ENCODE results near the gene ADAMTS2. TPM values are rescaled to one million over a fixed set of nuclear protein-coding genes. Genes with fewer than 3 reads are reported as not detected.

ADAMTS2 gene
- total RNA-seq, 1 experiment from 2014 or later, result not detected

GRCh38 chr5:179169836-179170235 is 175.4 kb downstream of the ADAMTS2 start:
- H3K36me3 Mint-ChIP-seq (ENCODE audit: insufficient read depth, unreplicated experiment), result no peaks in the 10 kb centered on the region
- TF ChIP-seq CTCF (IDR thresholded peaks at IDR 0.05; ENCODE audit: unreplicated experiment), result no peak
- H3K27me3 Mint-ChIP-seq (ENCODE audit: unreplicated experiment), result no peaks in the 10 kb centered on the region
- intact Hi-C loops (cut with micrococcal nuclease; ENCODE audit: unreplicated experiment), result no loop called here
- DNase-seq, result no peak
- H3K4me1 Mint-ChIP-seq (ENCODE audit: low read depth, unreplicated experiment), result no peaks in the 10 kb centered on the region
- peaks cover 3% of the 10 kb centered on the region for H3K9me3 Mint-ChIP-seq (ENCODE audit: low read depth, unreplicated experiment)
- CTCF ChIA-PET, result no interaction called here
- no peak overlapping the region for H3K27ac Mint-ChIP-seq (ENCODE audit: unreplicated experiment)
- BruUV-seq (replicated peaks), result no TSS peak
- H3K4me3 Mint-ChIP-seq (ENCODE audit: low read depth, unreplicated experiment), result no peak overlapping the region

GRCh38 chr5:179168664-179169063 is 176.6 kb downstream of the ADAMTS2 start:
- Mint-ChIP-seq H3K4me3 (ENCODE audit: low read depth, unreplicated experiment) (no peak overlapping the region), H3K27ac (ENCODE audit: unreplicated experiment) (no peak overlapping the region), H3K4me1 (ENCODE audit: low read depth, unreplicated experiment) (no peaks in the 10 kb centered on the region), H3K36me3 (ENCODE audit: insufficient read depth, unreplicated experiment) (no peaks in the 10 kb centered on the region), H3K27me3 (ENCODE audit: unreplicated experiment) (no peaks in the 10 kb centered on the region), H3K9me3 (ENCODE audit: low read depth, unreplicated experiment) (peaks cover 7% of the 10 kb centered on the region)
- no peak for DNase-seq
- no peak for TF ChIP-seq CTCF (IDR thresholded peaks at IDR 0.05; ENCODE audit: unreplicated experiment)
- BruUV-seq (replicated peaks), result no TSS peak
- CTCF ChIA-PET, result no interaction called here
- intact Hi-C loops (cut with micrococcal nuclease; ENCODE audit: unreplicated experiment), result no loop called here

GRCh38 chr5:179167871-179168451 is 177.3 kb downstream of the ADAMTS2 start:
- Mint-ChIP-seq H3K27ac (ENCODE audit: unreplicated experiment) (no peak overlapping the region), H3K36me3 (ENCODE audit: insufficient read depth, unreplicated experiment) (no peaks in the 10 kb centered on the region), H3K4me1 (ENCODE audit: low read depth, unreplicated experiment) (no peaks in the 10 kb centered on the region), H3K27me3 (ENCODE audit: unreplicated experiment) (no peaks in the 10 kb centered on the region), H3K4me3 (ENCODE audit: low read depth, unreplicated experiment) (no peak overlapping the region), H3K9me3 (ENCODE audit: low read depth, unreplicated experiment) (peaks cover 9% of the 10 kb centered on the region)
- DNase-seq, result no peak
- no peak for TF ChIP-seq CTCF (IDR thresholded peaks at IDR 0.05; ENCODE audit: unreplicated experiment)
- BruUV-seq (replicated peaks), result no TSS peak
- CTCF ChIA-PET, result no interaction called here
- intact Hi-C loops (cut with micrococcal nuclease; ENCODE audit: unreplicated experiment), result no loop called here

- Mint-ChIP-seq H3K4me1 (ENCODE audit: low read depth, unreplicated experiment) (no peaks in the 10 kb centered on the region), H3K9me3 (ENCODE audit: low read depth, unreplicated experiment) (peaks cover 11% of the 10 kb centered on the region), H3K4me3 (ENCODE audit: low read depth, unreplicated experiment) (no peak overlapping the region), H3K27me3 (ENCODE audit: unreplicated experiment) (no peaks in the 10 kb centered on the region), H3K36me3 (ENCODE audit: insufficient read depth, unreplicated experiment) (no peaks in the 10 kb centered on the region), H3K27ac (ENCODE audit: unreplicated experiment) (no peak overlapping the region)
- intact Hi-C loops (cut with micrococcal nuclease; ENCODE audit: unreplicated experiment), result no loop called here
- peak; percentile 40 for TF ChIP-seq CTCF (IDR thresholded peaks at IDR 0.05; ENCODE audit: unreplicated experiment)
- BruUV-seq (replicated peaks), result no TSS peak
- peak; percentile 16 for DNase-seq
- CTCF ChIA-PET, result no interaction called here
Measured at GRCh38 chr5:179166886-179167841, 178.1 kb downstream of the ADAMTS2 start.
